ENCODE data around the gene ELMO1. TPM values are rescaled to one million over a fixed set of nuclear protein-coding genes. Genes with fewer than 3 reads are reported as not detected.

Gene ELMO1
- total RNA-seq, 1 experiment from 2014 or later: 1.1 TPM

DNA sequence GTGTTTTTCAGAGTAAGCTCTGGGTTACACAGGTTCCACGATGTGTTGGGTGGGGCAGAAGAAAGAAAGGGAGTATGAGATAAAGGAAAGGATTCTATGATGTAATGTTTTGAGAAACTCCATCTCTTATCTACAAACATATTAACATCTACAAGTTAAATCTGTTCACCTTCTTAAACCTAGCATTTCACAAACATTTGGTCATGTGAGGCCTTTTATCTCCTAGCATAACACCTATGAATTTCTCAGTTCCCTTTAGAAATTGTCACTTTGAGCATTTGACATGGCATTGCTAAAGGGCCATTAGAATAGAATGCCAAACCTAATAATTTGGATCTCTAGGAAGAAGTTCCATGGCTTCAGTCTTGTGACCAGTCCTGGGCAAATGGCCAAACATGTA lies 507.3 kb downstream of the ELMO1 start:
- BruUV-seq (replicated peaks): no TSS peak
- TF ChIP-seq SIN3A (IDR thresholded peaks at IDR 0.05; ENCODE audit: low read depth): no peak
- TF ChIP-seq, protein P1, sequence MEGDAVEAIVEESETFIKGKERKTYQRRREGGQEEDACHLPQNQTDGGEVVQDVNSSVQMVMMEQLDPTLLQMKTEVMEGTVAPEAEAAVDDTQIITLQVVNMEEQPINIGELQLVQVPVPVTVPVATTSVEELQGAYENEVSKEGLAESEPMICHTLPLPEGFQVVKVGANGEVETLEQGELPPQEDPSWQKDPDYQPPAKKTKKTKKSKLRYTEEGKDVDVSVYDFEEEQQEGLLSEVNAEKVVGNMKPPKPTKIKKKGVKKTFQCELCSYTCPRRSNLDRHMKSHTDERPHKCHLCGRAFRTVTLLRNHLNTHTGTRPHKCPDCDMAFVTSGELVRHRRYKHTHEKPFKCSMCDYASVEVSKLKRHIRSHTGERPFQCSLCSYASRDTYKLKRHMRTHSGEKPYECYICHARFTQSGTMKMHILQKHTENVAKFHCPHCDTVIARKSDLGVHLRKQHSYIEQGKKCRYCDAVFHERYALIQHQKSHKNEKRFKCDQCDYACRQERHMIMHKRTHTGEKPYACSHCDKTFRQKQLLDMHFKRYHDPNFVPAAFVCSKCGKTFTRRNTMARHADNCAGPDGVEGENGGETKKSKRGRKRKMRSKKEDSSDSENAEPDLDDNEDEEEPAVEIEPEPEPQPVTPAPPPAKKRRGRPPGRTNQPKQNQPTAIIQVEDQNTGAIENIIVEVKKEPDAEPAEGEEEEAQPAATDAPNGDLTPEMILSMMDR (IDR thresholded peaks at IDR 0.05 in 2 of 3, conservative IDR thresholded peaks at IDR 0.05 in 1 of 3; ENCODE audit: borderline replicate concordance in 1 of 3, insufficient read depth in 1 of 3, low read depth in 2 of 3, low read length in 2 of 3): no peak
- no peak for TF ChIP-seq CBX3 (IDR thresholded peaks at IDR 0.05; ENCODE audit: low read depth)
- TF ChIP-seq SRF (IDR thresholded peaks at IDR 0.05; ENCODE audit: low read depth): no peak
- TF ChIP-seq JUND (IDR thresholded peaks at IDR 0.05): no peak
- TF ChIP-seq EZH2 (IDR thresholded peaks at IDR 0.05): no peak
- no peak for TF ChIP-seq FOSL1 (IDR thresholded peaks at IDR 0.05; ENCODE audit: low read depth)
- TF ChIP-seq POLR2AphosphoS5 (IDR thresholded peaks at IDR 0.05; ENCODE audit: low read depth, low read length): no peak
- no peak for TF ChIP-seq RAD21 (IDR thresholded peaks at IDR 0.05; ENCODE audit: low read depth)
- TF ChIP-seq POLR2A (IDR thresholded peaks at IDR 0.05; ENCODE audit: borderline replicate concordance, extremely low read depth, insufficient read depth, insufficient read length): no peak
- no peak for TF ChIP-seq ZFX (IDR thresholded peaks at IDR 0.05)
- TF ChIP-seq EGR1 (IDR thresholded peaks at IDR 0.05; ENCODE audit: low read depth): no peak
- TF ChIP-seq EZH2phosphoT487 (IDR thresholded peaks at IDR 0.05; ENCODE audit: borderline replicate concordance): no peak
- TF ChIP-seq, protein P2, sequence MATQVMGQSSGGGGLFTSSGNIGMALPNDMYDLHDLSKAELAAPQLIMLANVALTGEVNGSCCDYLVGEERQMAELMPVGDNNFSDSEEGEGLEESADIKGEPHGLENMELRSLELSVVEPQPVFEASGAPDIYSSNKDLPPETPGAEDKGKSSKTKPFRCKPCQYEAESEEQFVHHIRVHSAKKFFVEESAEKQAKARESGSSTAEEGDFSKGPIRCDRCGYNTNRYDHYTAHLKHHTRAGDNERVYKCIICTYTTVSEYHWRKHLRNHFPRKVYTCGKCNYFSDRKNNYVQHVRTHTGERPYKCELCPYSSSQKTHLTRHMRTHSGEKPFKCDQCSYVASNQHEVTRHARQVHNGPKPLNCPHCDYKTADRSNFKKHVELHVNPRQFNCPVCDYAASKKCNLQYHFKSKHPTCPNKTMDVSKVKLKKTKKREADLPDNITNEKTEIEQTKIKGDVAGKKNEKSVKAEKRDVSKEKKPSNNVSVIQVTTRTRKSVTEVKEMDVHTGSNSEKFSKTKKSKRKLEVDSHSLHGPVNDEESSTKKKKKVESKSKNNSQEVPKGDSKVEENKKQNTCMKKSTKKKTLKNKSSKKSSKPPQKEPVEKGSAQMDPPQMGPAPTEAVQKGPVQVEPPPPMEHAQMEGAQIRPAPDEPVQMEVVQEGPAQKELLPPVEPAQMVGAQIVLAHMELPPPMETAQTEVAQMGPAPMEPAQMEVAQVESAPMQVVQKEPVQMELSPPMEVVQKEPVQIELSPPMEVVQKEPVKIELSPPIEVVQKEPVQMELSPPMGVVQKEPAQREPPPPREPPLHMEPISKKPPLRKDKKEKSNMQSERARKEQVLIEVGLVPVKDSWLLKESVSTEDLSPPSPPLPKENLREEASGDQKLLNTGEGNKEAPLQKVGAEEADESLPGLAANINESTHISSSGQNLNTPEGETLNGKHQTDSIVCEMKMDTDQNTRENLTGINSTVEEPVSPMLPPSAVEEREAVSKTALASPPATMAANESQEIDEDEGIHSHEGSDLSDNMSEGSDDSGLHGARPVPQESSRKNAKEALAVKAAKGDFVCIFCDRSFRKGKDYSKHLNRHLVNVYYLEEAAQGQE (IDR thresholded peaks at IDR 0.05; ENCODE audit: low read depth): no peak
- TF ChIP-seq, protein P3, sequence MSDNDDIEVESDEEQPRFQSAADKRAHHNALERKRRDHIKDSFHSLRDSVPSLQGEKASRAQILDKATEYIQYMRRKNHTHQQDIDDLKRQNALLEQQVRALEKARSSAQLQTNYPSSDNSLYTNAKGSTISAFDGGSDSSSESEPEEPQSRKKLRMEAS (IDR thresholded peaks at IDR 0.05): no peak
- no peak for TF ChIP-seq CEBPB (IDR thresholded peaks at IDR 0.05; ENCODE audit: low read depth)
- no peak for TF ChIP-seq YY1 (IDR thresholded peaks at IDR 0.05; ENCODE audit: extremely low read depth, insufficient replicate concordance, low read depth, low read length)
- ATAC-seq: no peak

More for the DNA sequence above, 507.3 kb downstream of the ELMO1 start:
- Histone ChIP-seq H4K20me1 (ENCODE audit: insufficient read depth) (no peaks in the 10 kb centered on the region), H3K9ac (ENCODE audit: low read length) (no peak overlapping the region), H2AFZ (ENCODE audit: low read depth, low read length, poor library complexity, severe bottlenecking) (no peak overlapping the region), H3K4me3 (replicated peaks in 1 of 2; ENCODE audit: low read depth in 1 of 2, low read length in 2 of 2) (no peak overlapping the region), H3K36me3 (ENCODE audit: control insufficient read depth in 1 of 2, insufficient read depth in 2 of 2, low read length in 2 of 2) (no peaks in the 10 kb centered on the region), H3K27ac (ENCODE audit: low read depth, low read length) (no peak overlapping the region), H3K9me2 (ENCODE audit: insufficient read depth) (no peaks in the 10 kb centered on the region), H3K79me2 (ENCODE audit: insufficient read depth, low read length) (no peaks in the 10 kb centered on the region), H3K4me1 (ENCODE audit: control insufficient read depth in 1 of 2, insufficient read depth in 2 of 2, low read length in 2 of 2) (no peaks in the 10 kb centered on the region), H3K27me3 (ENCODE audit: insufficient read depth, low read length) (no peaks in the 10 kb centered on the region; the same call in 1 of the 2 replicates), H3K9me3 (ENCODE audit: control insufficient read depth in 1 of 2, insufficient read depth in 1 of 2, low read depth in 1 of 2, low read length in 2 of 2) (peaks cover 0 to 9% of the 10 kb centered on the region in 2 experiments; a peak in 1 of 4 replicates), H3K4me2 (ENCODE audit: low read length) (no peak overlapping the region)
- ChIA-PET CTCF (no interaction called here), POLR2A (no interaction called here), RAD21 (ENCODE audit: low non-redundant PET in 1 of 2, low total read pairs in 2 of 2, uncharacterized antibody in 2 of 2, unreplicated experiment in 2 of 2) (no interaction called here)
- DNase-seq (ENCODE audit: low read depth, low spot score): no peak
- intact Hi-C loops (cut with micrococcal nuclease): no loop called here
